Measurements from ENCODE around the gene DARS2. TPM values are rescaled to one million over a fixed set of nuclear protein-coding genes. Genes with fewer than 3 reads are reported as not detected.

DARS2 gene
- total RNA-seq, 1 donor from 2014 or later: 14.6 TPM

GRCh38 chr1:173887627-173888026 is 63.2 kb downstream of the DARS2 start:
- no peak for TF ChIP-seq CTCF (IDR thresholded peaks at IDR 0.05)
- intact Hi-C loops (cut with DNase I): no loop called here
- DNase-seq (no peak), ATAC-seq (no peak)
- no peak overlapping the region for H3K27ac ChIP-seq
- H3K36me3 ChIP-seq: peaks cover 25% of the 10 kb centered on the region
- no peaks in the 10 kb centered on the region for H3K9me3 ChIP-seq
- H3K4me3 ChIP-seq: no peak overlapping the region
- no peaks in the 10 kb centered on the region for H3K27me3 ChIP-seq
- no peaks in the 10 kb centered on the region for H3K4me1 ChIP-seq

- no peaks in the 10 kb centered on the region for H3K27me3 ChIP-seq
- H3K4me3 ChIP-seq: no peak overlapping the region
- no peaks in the 10 kb centered on the region for H3K4me1 ChIP-seq
- DNase-seq (no peak), ATAC-seq (no peak)
- TF ChIP-seq CTCF (IDR thresholded peaks at IDR 0.05): no peak
- intact Hi-C loops (cut with DNase I): no loop called here
- peaks cover 25% of the 10 kb centered on the region for H3K36me3 ChIP-seq
- H3K27ac ChIP-seq: no peak overlapping the region
- H3K9me3 ChIP-seq: no peaks in the 10 kb centered on the region
Observed at GRCh38 chr1:173888749-173889148, 64.3 kb downstream of the DARS2 start.

- intact Hi-C loops (cut with DNase I): no loop called here
- H3K9me3 ChIP-seq: no peaks in the 10 kb centered on the region
- DNase-seq: no peak
- no peak for TF ChIP-seq CTCF (IDR thresholded peaks at IDR 0.05)
- peaks cover 25% of the 10 kb centered on the region for H3K36me3 ChIP-seq
- no peak for ATAC-seq
- H3K4me3 ChIP-seq: no peak overlapping the region
- H3K27ac ChIP-seq: no peak overlapping the region
- H3K4me1 ChIP-seq: no peaks in the 10 kb centered on the region
- H3K27me3 ChIP-seq: no peaks in the 10 kb centered on the region
Observed at GRCh38 chr1:173889885-173890284, 65.4 kb downstream of the DARS2 start.

GRCh38 chr1:173893611-173894010 is 69.1 kb downstream of the DARS2 start:
- no peak for DNase-seq
- H3K27me3 ChIP-seq: no peaks in the 10 kb centered on the region
- intact Hi-C loops (cut with DNase I): no loop called here
- TF ChIP-seq CTCF (IDR thresholded peaks at IDR 0.05): no peak
- ATAC-seq: no peak
- no peak overlapping the region for H3K27ac ChIP-seq
- no peak overlapping the region for H3K4me3 ChIP-seq
- H3K9me3 ChIP-seq: no peaks in the 10 kb centered on the region
- H3K36me3 ChIP-seq: no peaks in the 10 kb centered on the region
- H3K4me1 ChIP-seq: no peaks in the 10 kb centered on the region

- intact Hi-C loops (cut with DNase I): no loop called here
- H3K27ac ChIP-seq: no peak overlapping the region
- no peak for TF ChIP-seq CTCF (IDR thresholded peaks at IDR 0.05)
- H3K36me3 ChIP-seq: no peaks in the 10 kb centered on the region
- DNase-seq (no peak), ATAC-seq (no peak)
- no peak overlapping the region for H3K4me3 ChIP-seq
- H3K9me3 ChIP-seq: no peaks in the 10 kb centered on the region
- H3K4me1 ChIP-seq: no peaks in the 10 kb centered on the region
- no peaks in the 10 kb centered on the region for H3K27me3 ChIP-seq
Observed at GRCh38 chr1:173894189-173894588, 69.7 kb downstream of the DARS2 start.

- no peaks in the 10 kb centered on the region for H3K4me1 ChIP-seq
- intact Hi-C loops (cut with DNase I): no loop called here
- no peak for ATAC-seq
- H3K27me3 ChIP-seq: no peaks in the 10 kb centered on the region
- no peaks in the 10 kb centered on the region for H3K36me3 ChIP-seq
- TF ChIP-seq CTCF (IDR thresholded peaks at IDR 0.05): no peak
- no peak overlapping the region for H3K27ac ChIP-seq
- H3K9me3 ChIP-seq: no peaks in the 10 kb centered on the region
- no peak overlapping the region for H3K4me3 ChIP-seq
- DNase-seq: no peak
Observed at GRCh38 chr1:173900427-173900826, 76.0 kb downstream of the DARS2 start.

Measured in upper lobe of right lung (tissue), 1 donor.